H1 (cell line): Measurements from ENCODE around the gene ACKR3.

Experiments used
- BACH1 ChIP-seq: IDR thresholded peaks from 2 replicates; pipeline ENCODE4 v1.6.1; 2012; ENCODE audit warnings: low read length, improper control_type of control experiment
- EP300 ChIP-seq, 2 experiments: IDR thresholded peaks; 1 replicate in 1 of 2; 2 replicates in 1 of 2; pipeline ENCODE4 v1.6.1; 2011 to 2012; ENCODE audit warnings: low read depth in 2 of 2, low read length in 2 of 2, mild to moderate bottlenecking in 2 of 2, borderline replicate concordance in 1 of 2, inconsistent platforms in 1 of 2, moderate library complexity in 1 of 2

GRCh38 chr2:236618370-236618769 is 48.7 kb downstream of the ACKR3 start:
- TF ChIP-seq BACH1 (no peak), EP300 (IDR thresholded peaks at IDR 0.05; ENCODE audit: borderline replicate concordance in 1 of 2, low read depth in 2 of 2, low read length in 2 of 2) (no peak)
